Transverse colon (tissue), 4 donors: ENCODE measurements around the gene FTSJ3. TPM values are rescaled to one million over a fixed set of nuclear protein-coding genes. Genes with fewer than 3 reads are reported as not detected.

ENCODE experiments used
- DNase-seq: peaks from one replicate; pipeline ENCODE4 v3.0.0-alpha.2; 2019
- H3K27ac ChIP-seq, 4 donors: fragments of 200-600 bp; sonication (generic); 2 replicates each; pipeline ENCODE4 v1.5.1; 2016 to 2018; ENCODE audit warnings: inconsistent platforms in 4 of 4
- H3K27me3 ChIP-seq: fragments of 200-600 bp; sonication (generic); 2 replicates; pipeline ENCODE4 v1.5.1; 2017; ENCODE audit warnings: inconsistent platforms
- H3K36me3 ChIP-seq, 4 donors: fragments of 200-600 bp; sonication (generic); 2 replicates each; pipeline ENCODE4 v1.5.1; 2017 to 2019; ENCODE audit warnings: inconsistent platforms in 4 of 4
- H3K4me1 ChIP-seq, 4 donors: fragments of 200-600 bp; sonication (generic); 2 replicates each; pipeline ENCODE4 v1.5.1; 2017 to 2020; ENCODE audit warnings: inconsistent platforms in 4 of 4
- H3K4me3 ChIP-seq, 4 donors: fragments of 200-600 bp; sonication (generic); 1 replicate in 1 of 4; 2 replicates in 3 of 4; pipeline versions ENCODE4 v1.5.1 to v1.6.1; 2017 to 2019; ENCODE audit warnings: inconsistent platforms in 4 of 4
- H3K9me3 ChIP-seq, 2 donors: fragments of 200-600 bp; sonication (generic); 2 replicates each; pipeline ENCODE4 v1.5.1; 2017 to 2019; ENCODE audit warnings: inconsistent platforms in 2 of 2
- CTCF ChIP-seq, 5 experiments: fragments of 200-600 bp in 3 of 5; fragments of 450-650 bp in 2 of 5; sonication (generic) in 3 of 5; IDR thresholded peaks; 1 replicate in 2 of 5; 2 replicates in 3 of 5; pipeline ENCODE4 v1.5.1; 2016 to 2017; ENCODE audit warnings: antibody characterized with exemption in 5 of 5, inconsistent platforms in 3 of 5, mild to moderate bottlenecking in 2 of 5, moderate library complexity in 1 of 5
- EP300 ChIP-seq: sonication (generic); formaldehyde crosslinking; IDR thresholded peaks from one replicate; pipeline ENCODE4 v1.6.1; 2017; ENCODE audit warnings: antibody characterized with exemption, low read depth
- POLR2A ChIP-seq: fragments of 450-650 bp; IDR thresholded peaks from one replicate; pipeline ENCODE4 v1.6.1; 2016; ENCODE audit warnings: antibody characterized with exemption, mild to moderate bottlenecking, moderate library complexity
- POLR2AphosphoS5 ChIP-seq, 3 donors: sonication (generic); formaldehyde crosslinking; IDR thresholded peaks; one replicate each; pipeline ENCODE4 v1.6.1; 2016; ENCODE audit warnings: antibody characterized with exemption in 3 of 3
- WGBS, 2 donors: methylation state at CpG; one replicate each; pipeline ENCODE4 v1.1.5; 2018; ENCODE audit warnings: low coverage in 1 of 2; 5-methylcytosine and 5-hydroxymethylcytosine counted together
- in situ Hi-C, 4 donors: fragments of 200-750 bp; cut with MboI; loops; one replicate each; pipeline versions ENCODE4 v1.15.0 to v1.15.1; 2017; ENCODE audit warnings: low sequenced_read_pairs in 3 of 4, low pct_ligation_motif_present in 1 of 4, low pct_unique_long_range_greater_than_20kb in 1 of 4
- intact Hi-C: fragments of 100-400 bp; cut with DNase I; formaldehyde crosslinking; loops from one replicate; pipeline ENCODE4 v1.15.1; 2023; ENCODE audit warnings: low total_unique reads
- total RNA-seq, 4 donors: library from RNA; depleted of rRNA; stranded (reverse); fragments of >200 nt; gene quantifications; one replicate each; pipeline ENCODE4 v1.1.0, GENCODE V29; 2016

The FTSJ3 gene
- total RNA-seq, 4 donors from 2014 or later, result 17.7 to 45.9 (median 34.6) TPM

- in situ Hi-C loops, result no loop called here
- 77 to 100% methylated on average over 2 to 9 of the region's 9 CpGs for WGBS, 2 donors
- no peak for DNase-seq
These were observed 17.5 kb downstream of the FTSJ3 start for GRCh38 chr17:63809970-63810369.

GRCh38 chr17:63805591-63805990, 21.9 kb downstream of the FTSJ3 start:
- in situ Hi-C loops, result no loop called here
- H3K4me3 ChIP-seq, result no peak overlapping the region
- no peaks in the 10 kb centered on the region for H3K4me1 ChIP-seq
- peaks cover 0 to 97% (median 49%) of the 10 kb centered on the region in 4 donors for H3K36me3 ChIP-seq
- DNase-seq, result no peak
- no peak overlapping the region for H3K27ac ChIP-seq
- H3K27me3 ChIP-seq, result no peaks in the 10 kb centered on the region
- WGBS, 2 donors, result 77 to 85% methylated on average over 2 of the region's 2 CpGs
- TF ChIP-seq POLR2AphosphoS5 (IDR thresholded peaks at IDR 0.05), result no peak
- TF ChIP-seq CTCF (IDR thresholded peaks at IDR 0.05), result no peak
- no peak for TF ChIP-seq POLR2A
- no peak for TF ChIP-seq EP300
- H3K9me3 ChIP-seq, result no peaks in the 10 kb centered on the region
- intact Hi-C loops, result no loop called here

More at GRCh38 chr17:63809970-63810369, 17.5 kb downstream of the FTSJ3 start:
- intact Hi-C loops, result no loop called here
- H3K4me3 ChIP-seq, result no peak overlapping the region
- H3K4me1 ChIP-seq, result no peaks in the 10 kb centered on the region
- no peaks in the 10 kb centered on the region for H3K27me3 ChIP-seq
- no peaks in the 10 kb centered on the region for H3K9me3 ChIP-seq
- H3K27ac ChIP-seq, result no peak overlapping the region
- no peak for TF ChIP-seq CTCF (IDR thresholded peaks at IDR 0.05)
- TF ChIP-seq POLR2A, result no peak
- no peak for TF ChIP-seq EP300
- no peak for TF ChIP-seq POLR2AphosphoS5 (IDR thresholded peaks at IDR 0.05)
- H3K36me3 ChIP-seq, result peaks cover 0 to 98% (median 48%) of the 10 kb centered on the region in 4 donors

DNA sequence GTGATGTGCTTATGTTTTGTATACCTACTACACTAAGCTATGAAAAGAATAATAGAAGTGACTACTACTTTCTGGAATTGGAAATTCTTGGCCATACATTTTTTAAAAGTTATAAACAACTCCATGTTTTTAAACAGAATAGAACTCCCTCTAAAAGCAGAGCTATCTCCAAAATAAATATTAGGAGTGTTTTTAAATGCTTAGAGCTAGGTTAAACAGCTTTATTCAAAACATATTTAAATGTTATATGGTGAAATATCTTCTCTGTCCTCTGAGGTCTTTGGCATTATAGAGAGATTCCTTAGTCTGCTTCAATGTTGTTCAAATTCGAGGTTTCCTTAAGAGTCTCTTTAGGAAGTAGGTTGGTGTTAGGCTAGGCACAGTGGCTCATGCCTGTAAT, 23.1 kb downstream of the FTSJ3 start:
- 97% methylated on average over 1 of the region's 1 CpG; no CpG with 5 or more reads in 1 of the 2 donors for WGBS, 2 donors
- intact Hi-C loops, result no loop called here
- H3K4me3 ChIP-seq, result no peak overlapping the region

GRCh38 chr17:63800783-63801182, 26.7 kb downstream of the FTSJ3 start:
- no peaks in the 10 kb centered on the region for H3K27me3 ChIP-seq
- in situ Hi-C loops (no loop called here), intact Hi-C loops (no loop called here)
- no peak for TF ChIP-seq POLR2AphosphoS5 (IDR thresholded peaks at IDR 0.05)
- TF ChIP-seq CTCF (IDR thresholded peaks at IDR 0.05), result no peak
- TF ChIP-seq POLR2A, result no peak
- TF ChIP-seq EP300, result no peak
- peaks cover 0 to 91% (median 45%) of the 10 kb centered on the region in 4 donors for H3K36me3 ChIP-seq
- H3K4me3 ChIP-seq, result no peak overlapping the region
- H3K27ac ChIP-seq, result no peak overlapping the region
- WGBS, 2 donors, result 100% methylated on average over 1 of the region's 1 CpG; no CpG with 5 or more reads in 1 of the 2 donors
- H3K4me1 ChIP-seq, result no peaks in the 10 kb centered on the region
- H3K9me3 ChIP-seq, result no peaks in the 10 kb centered on the region
- no peak for DNase-seq

More for the DNA sequence above, 23.1 kb downstream of the FTSJ3 start:
- TF ChIP-seq CTCF (IDR thresholded peaks at IDR 0.05) (no peak), POLR2A (no peak), EP300 (no peak)
- Histone ChIP-seq H3K27me3 (no peaks in the 10 kb centered on the region), H3K36me3 (peaks cover 0 to 97% (median 47%) of the 10 kb centered on the region in 4 donors), H3K27ac (no peak overlapping the region), H3K9me3 (no peaks in the 10 kb centered on the region), H3K4me1 (no peaks in the 10 kb centered on the region)
- in situ Hi-C loops, result no loop called here
- DNase-seq, result no peak
